Stimulated activated CD4-positive, alpha-beta T cell treated with anti-CD3 and anti-CD28 coated beads, Interleukin-2, amount 100 ng/mL, for 4 hours (primary cell): ENCODE measurements around the gene GATAD2B.
"Not testable (repeated sequence)": the region's sequence is repeated elsewhere in the genome, so short reads cannot be mapped to it uniquely, and the experiment has no call there.

Source experiments
- DNase-seq: peaks from one replicate; pipeline ENCODE4 v3.0.0-alpha.2; 2020; ENCODE audit warnings: low read depth

GATAD2B gene

DNA sequence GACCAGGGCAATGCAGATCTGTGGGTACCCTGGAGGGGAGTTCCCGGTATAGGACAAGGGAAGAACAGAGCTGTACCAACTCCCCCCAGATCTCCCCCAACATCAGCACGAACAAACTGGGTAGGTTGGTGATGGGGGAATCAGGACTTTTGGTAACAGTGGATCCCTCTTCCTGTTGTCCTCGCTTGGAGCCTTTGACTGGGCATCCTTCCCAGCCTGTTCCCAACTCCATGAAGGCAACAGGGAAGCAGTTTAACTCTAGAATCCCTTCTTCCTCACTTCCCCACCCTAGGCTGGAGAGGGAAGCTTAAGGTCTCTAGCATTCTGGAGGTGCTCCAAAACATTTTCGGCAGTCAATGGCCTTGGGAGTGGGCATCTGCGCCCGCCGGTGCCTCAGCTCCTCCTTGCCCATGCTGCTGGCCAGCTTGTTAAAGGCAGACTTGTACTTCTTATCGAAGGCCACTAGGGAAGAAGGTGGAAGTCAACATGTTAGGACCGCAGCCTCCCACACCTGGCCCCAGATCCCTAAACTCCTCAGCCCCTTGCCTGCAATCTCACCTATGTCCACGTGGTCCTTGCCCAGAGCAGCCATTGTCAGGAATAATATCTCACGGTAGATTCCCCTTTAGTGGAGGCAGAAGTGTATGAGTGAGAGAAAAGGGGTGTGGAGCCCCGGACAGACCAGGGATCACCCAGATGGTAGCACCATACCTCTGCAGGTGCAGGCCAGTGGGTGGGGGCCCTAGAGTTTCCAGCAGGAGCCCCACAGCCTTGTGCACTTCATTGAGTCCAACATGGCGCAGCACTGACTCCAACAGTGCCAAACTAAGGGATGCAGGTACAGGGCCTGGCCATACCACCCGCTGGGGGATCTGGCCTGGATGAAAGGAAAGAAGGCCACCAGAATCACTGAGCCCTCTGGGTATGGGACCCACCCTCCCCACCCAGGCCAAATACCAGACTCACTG, 7.5 kb upstream of the GATAD2B start:
- DNase-seq = no peak

DNA sequence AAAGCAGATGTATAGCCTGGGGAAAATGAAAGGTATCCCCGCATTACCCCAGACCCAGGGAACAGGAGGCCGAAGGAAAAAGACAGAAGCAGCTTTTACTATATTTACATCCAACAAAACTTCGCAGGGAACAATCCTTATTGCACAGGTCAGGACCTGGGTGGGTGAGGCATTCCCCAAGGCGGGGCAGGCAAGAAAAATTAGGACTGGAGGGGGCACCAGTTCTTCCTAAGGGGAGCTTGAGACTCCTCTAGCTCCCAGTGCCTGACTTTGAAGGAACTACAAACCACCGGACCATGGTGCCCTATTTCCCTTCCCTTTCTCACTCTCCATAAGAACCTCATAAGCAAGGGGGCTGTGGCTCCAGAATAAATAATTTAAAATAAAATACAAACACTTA, 6.7 kb upstream of the GATAD2B start:
- no peak for DNase-seq

- no peak for DNase-seq
These were observed 6.1 kb upstream of the GATAD2B start for GRCh38 chr1:153928791-153929341.

- DNase-seq = no peak
These were observed 5.5 kb upstream of the GATAD2B start for GRCh38 chr1:153928245-153928644.

- DNase-seq = no peak
These were observed 3.6 kb upstream of the GATAD2B start for GRCh38 chr1:153926405-153926804.

DNA sequence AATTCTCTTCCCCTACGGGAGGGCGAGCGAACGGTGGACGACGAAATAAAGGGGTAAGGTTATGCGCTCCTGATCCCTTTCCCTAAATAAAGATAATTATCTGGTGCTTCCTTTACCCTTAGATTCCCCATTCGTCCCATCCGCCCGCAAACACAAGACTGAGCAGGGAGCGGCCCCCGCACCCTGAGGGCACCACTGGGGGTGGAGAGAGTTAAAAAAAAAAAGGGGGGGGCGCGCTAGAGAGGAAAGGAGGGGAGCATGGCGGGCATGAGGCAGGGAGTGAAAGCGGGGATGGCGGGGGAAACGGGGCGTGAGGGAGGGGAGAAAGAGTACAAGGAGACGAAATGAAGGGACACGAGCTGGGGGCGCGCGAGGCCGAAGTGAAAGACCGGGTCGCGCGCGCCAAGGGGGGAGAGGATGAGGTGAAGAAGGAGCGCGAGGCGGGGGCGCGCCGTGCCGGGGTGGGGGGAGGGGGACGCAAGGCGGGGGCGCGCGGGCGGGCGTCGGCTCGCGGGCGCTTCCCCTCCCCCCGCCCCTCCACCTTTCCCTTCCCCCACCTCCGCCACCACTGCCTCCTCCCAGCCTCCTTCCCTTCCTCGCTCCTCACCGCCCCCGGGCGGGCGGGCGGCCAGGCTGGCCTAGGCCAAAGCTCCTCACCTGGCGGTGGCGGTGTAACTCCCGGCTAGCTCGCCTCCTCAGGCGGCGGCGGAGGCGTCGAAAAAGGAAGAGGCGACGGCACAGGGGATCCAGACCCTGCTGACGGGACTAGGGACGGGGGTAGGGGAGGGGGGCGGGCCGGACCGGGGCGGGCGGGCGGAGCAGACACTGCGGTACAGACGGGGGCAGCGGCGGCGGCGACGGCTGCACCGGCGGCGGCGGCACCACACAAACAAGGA, 448 bp downstream of the GATAD2B start:
- peak; percentile 60 for DNase-seq

- DNase-seq = no peak
These were observed 1.0 kb downstream of the GATAD2B start for GRCh38 chr1:153921803-153922075.

GRCh38 chr1:153921080-153921802, 1.5 kb downstream of the GATAD2B start:
- no peak for DNase-seq

- DNase-seq = no peak
These were observed 2.6 kb downstream of the GATAD2B start for GRCh38 chr1:153919876-153920852.

- no peak for DNase-seq
These were observed 6.5 kb downstream of the GATAD2B start for GRCh38 chr1:153916297-153916696.

DNA sequence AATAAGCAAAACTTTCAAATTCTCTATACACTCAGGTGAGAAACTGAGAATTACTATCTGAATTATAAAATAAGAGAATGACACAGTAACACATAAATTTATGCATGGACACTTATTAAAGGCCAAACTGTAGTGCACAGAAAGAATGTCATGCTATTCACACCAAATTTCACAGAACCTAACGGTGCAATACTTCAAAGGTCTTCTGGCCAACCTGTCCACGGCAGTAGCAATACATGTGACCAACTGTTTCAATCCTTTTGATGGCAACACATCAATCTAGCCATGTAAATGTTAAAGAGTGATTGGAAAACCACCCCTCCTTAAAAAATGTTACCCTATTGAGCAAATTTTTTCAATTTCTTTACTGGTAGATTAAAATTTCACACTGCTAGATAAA, 10.4 kb downstream of the GATAD2B start:
- no peak for DNase-seq

DNA sequence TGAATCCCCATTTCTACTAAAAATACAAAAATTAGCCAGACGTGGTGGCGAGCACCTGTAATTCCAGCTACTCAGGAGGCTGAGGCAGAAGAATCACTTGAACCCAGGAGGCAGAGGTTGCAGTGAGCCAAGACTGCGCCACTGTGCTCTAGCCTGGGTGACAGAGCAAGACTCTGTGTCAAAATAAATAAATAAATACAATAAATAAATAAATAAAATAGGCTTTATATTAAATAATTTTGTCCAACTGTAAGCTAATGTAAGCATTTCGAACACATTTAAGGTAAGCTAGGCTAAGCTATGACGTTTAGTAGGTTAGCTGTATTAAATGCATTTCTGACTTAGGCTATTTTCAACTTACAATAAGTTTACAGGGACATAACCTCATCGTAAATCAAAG, 12.2 kb downstream of the GATAD2B start:
- DNase-seq = not testable (repeated sequence)

- DNase-seq = no peak
These were observed 14.7 kb downstream of the GATAD2B start for GRCh38 chr1:153908071-153908470.

DNA sequence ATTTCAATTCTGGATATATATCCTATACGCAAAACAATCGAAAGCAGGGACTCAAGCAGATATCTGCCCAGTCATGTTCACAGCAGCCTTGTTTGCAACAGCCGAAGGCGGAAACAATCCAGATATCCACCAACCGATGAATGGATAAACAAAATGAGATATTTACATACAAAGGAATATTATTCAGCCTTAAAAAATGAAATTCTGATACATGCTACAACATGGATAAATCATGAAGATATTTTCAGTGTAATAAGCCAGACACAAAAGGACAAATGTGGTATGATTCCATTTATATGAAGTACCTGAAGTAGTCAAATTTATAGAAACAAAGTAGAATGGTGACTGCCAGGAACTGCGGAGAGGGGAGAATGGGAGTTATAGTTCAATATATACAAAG, 15.6 kb downstream of the GATAD2B start:
- no peak for DNase-seq

DNA sequence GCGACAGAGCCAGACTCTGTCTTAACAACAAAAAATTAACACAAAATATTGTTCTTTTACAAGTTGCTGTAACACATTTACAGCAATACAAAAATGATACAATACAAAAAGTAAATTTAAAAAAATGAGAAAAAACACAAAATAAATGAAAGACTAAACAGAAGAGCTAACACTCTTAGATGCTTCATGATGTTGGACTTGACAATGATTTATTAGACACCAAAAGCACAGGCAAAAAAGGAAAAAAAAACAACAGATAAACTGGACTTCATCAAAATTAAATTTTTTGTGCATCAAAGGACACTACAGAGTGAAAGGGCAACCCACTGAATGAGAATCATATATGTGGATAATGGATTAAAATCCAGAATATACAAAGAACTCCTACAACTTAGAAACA, 16.4 kb downstream of the GATAD2B start:
- DNase-seq = no peak

DNA sequence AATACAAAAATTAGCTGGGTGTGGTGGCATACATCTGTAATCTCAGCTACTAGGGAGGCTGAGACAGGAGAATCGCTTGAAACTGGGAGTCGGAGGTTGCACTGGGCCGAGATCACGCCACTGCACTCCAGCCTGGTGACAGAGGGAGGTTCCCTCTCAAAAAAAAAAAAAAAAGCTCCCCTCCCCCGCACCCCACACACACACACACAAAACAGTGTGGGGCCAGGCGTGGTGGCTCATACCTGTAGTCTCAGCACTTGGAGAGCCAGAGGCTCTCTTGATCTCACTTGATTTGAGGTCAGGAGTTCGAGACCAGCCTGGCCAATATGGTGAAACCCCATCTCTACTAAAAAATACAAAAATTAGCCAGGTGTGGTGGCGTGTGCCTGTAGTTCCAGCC, 16.9 kb downstream of the GATAD2B start:
- DNase-seq = not testable (repeated sequence)

GRCh38 chr1:153903841-153904455, 18.8 kb downstream of the GATAD2B start:
- DNase-seq = no peak

DNA sequence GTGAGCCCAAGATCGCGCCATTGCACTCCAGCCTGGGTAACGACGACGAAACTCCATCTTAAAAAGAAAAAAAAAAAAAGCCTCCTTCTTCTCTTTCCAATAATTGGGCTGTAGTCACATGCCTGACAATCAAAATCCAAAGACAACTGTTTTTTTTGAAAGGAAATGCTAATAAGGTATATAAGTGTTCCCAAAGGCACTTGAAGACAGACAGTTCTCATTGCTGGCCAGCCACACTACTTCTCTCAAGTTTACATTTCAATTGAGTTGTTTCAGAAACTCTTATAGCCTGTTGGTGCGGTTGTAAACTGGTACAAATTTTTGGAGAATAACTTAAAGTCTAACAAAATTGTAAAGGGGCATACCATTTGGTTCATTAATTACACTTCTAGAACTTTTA, 23.3 kb downstream of the GATAD2B start:
- no peak for DNase-seq

DNA sequence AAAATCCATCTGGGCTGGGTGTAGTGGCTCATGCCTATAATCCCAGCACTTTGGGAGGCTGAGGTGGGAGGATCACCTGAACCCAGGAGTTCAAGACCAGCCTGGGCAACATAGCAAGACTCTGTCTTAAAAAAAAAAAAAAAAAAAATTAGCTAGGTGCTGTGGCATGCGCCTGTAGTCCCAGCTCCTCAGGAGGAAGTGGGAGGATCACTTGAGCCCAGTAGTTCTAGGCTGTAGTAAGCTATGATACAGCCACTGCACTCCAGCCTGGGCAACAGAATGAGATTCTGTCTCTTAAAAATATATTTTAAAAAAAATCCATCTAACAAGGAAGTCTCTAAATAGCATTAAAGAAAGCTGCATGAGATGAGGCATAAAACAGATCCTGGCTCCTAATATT, 26.9 kb downstream of the GATAD2B start:
- DNase-seq = not testable (repeated sequence)

DNA sequence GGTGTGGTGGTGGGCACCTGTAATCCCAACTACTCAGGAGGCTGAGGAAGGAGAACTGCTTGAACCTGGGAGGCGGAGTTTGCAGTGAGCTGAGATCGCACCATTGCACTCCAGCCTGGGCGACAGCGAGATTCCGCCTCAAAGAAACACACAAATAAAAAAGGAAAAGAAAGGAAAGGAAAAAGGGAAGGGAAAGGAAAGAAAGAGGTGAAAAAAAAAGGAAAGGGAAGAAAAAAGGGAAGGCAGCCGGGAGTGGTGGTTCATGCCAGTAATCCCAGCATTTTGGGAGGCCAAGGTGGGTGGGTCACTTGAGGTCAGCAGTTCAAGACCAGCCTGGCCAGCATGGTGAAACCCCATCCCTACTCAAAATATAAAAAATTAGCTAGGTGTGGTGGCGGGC, 31.7 kb downstream of the GATAD2B start:
- DNase-seq = not testable (repeated sequence)
